Spleen (tissue), 11 donors: ENCODE results near the gene RABL6. TPM values are rescaled to one million over a fixed set of nuclear protein-coding genes. Genes with fewer than 3 reads are reported as not detected.
A peak's percentile ranks its signal among the peaks of the same experiment; 100 is the strongest.

Experiments used
- DNase-seq: peaks from one replicate; pipeline ENCODE4 v3.0.0-alpha.2; 2020
- H3K27ac ChIP-seq, 8 donors: fragments of 200-600 bp; sonication (generic) in 7 of 8; 1 replicate in 4 of 8; 2 replicates in 4 of 8; pipeline versions ENCODE4 v1.5.0 to v1.8.0; 2016 to 2021; ENCODE audit warnings: inconsistent platforms in 4 of 8, mild to moderate bottlenecking in 4 of 8, moderate library complexity in 1 of 8
- H3K27me3 ChIP-seq, 7 donors: fragments of 200-600 bp; sonication (generic) in 6 of 7; replicated peaks in 1 of 7; 1 replicate in 4 of 7; 2 replicates in 3 of 7; pipeline versions ENCODE4 v1.5.0 to v1.8.0; 2016 to 2021; ENCODE audit warnings: inconsistent platforms in 3 of 7, mild to moderate bottlenecking in 1 of 7
- H3K36me3 ChIP-seq, 6 donors: fragments of 200-600 bp; sonication (generic) in 5 of 6; 1 replicate in 4 of 6; 2 replicates in 2 of 6; pipeline versions ENCODE4 v1.5.0 to v1.8.0; 2016 to 2021; ENCODE audit warnings: inconsistent platforms in 2 of 6
- H3K4me1 ChIP-seq, 6 donors: fragments of 200-600 bp; sonication (generic) in 5 of 6; 1 replicate in 3 of 6; 2 replicates in 3 of 6; pipeline versions ENCODE4 v1.5.0 to v1.8.0; 2016 to 2021; ENCODE audit warnings: inconsistent platforms in 3 of 6
- H3K4me3 ChIP-seq, 8 donors: fragments of 200-600 bp; sonication (generic) in 7 of 8; 1 replicate in 4 of 8; 2 replicates in 4 of 8; pipeline versions ENCODE4 v1.5.0 to v1.8.0; 2016 to 2021; ENCODE audit warnings: inconsistent platforms in 4 of 8, mild to moderate bottlenecking in 4 of 8, moderate library complexity in 2 of 8
- H3K9me3 ChIP-seq, 8 donors: fragments of 200-600 bp; sonication (generic) in 7 of 8; 1 replicate in 4 of 8; 2 replicates in 4 of 8; pipeline versions ENCODE4 v1.5.0 to v1.8.0; 2016 to 2021; ENCODE audit warnings: inconsistent platforms in 4 of 8
- CTCF ChIP-seq, 11 experiments: fragments of 200-600 bp in 7 of 11; fragments of 450-650 bp in 4 of 11; sonication (generic) in 4 of 11; IDR thresholded peaks in 8 of 11; conservative IDR thresholded peaks in 3 of 11; 1 replicate in 7 of 11; 2 replicates in 4 of 11; pipeline versions ENCODE4 v1.4.0 to v1.8.0; 2016 to 2021; ENCODE audit warnings: antibody characterized with exemption in 11 of 11, inconsistent platforms in 4 of 11, mild to moderate bottlenecking in 1 of 11
- POLR2A ChIP-seq, 3 donors: fragments of 450-650 bp; IDR thresholded peaks; one replicate each; pipeline ENCODE4 v1.5.1; 2017; ENCODE audit warnings: antibody characterized with exemption in 3 of 3, mild to moderate bottlenecking in 1 of 3
- POLR2AphosphoS5 ChIP-seq, 3 donors: sonication (generic); formaldehyde crosslinking; IDR thresholded peaks; one replicate each; pipeline ENCODE4 v1.5.1; 2017; ENCODE audit warnings: antibody characterized with exemption in 3 of 3
- WGBS, 5 donors: extraction: QIAGEN DNeasy Blood & Tissue Kit in 3 of 5; methylation state at CpG; one replicate each; pipeline versions ENCODE4 v1.1.5 to v1.1.7; 2013 to 2018; 5-methylcytosine and 5-hydroxymethylcytosine counted together
- intact Hi-C: fragments of 100-400 bp; cut with DNase I; formaldehyde crosslinking; loops from one replicate; pipeline ENCODE4 v1.15.0; 2023; ENCODE audit warnings: low total_unique reads
- polyA plus RNA-seq, 3 donors: library from polyadenylated mRNA; stranded (reverse); fragments of 200-250 nt; gene quantifications; one replicate each; pipeline ENCODE4 v1.2.1, GENCODE V29; 2013
- total RNA-seq, 7 donors: library from RNA; depleted of rRNA in 3 of 7; stranded (reverse); fragments of >200 nt in 3 of 7; fragmentation: NEBNext Ultra II Directional in 4 of 7; extraction: Animal tissue kit (Norgen Biotek cat#: 25700) in 4 of 7; gene quantifications; one replicate each; pipeline versions ENCODE4 v1.1.0 to v1.2.1, GENCODE V29; 2016 to 2021
- donor health status: healthy with polysubstance abuse.
- donor health status: DM: no; HTN: no; CAD: no; lungs with moderate emphysema.
- donor health status: DM: no; HTN: no; CAD: no.
- donor health status: Bipolar disorder and iron deficiency.
- donor health status: healthy.
- donor health status: DM: no; HTN: no; CAD: no.
- donor health status: DM: yes; HTN: yes; CAD: no.

Gene RABL6
- total and polyA plus RNA-seq, 10 donors: 32.7 to 70.0 (median 55.7) TPM

- no peak overlapping the region for H3K4me3 ChIP-seq
- peaks cover 8 to 58% (median 24%) of the 10 kb centered on the region in 6 donors for H3K4me1 ChIP-seq
- H3K36me3 ChIP-seq: peaks cover 0 to 73% (median 2%) of the 10 kb centered on the region in 6 donors
- DNase-seq: no peak
- no peak for TF ChIP-seq CTCF (IDR thresholded peaks at IDR 0.05 in 8 of 11, conservative IDR thresholded peaks at IDR 0.05 in 3 of 11)
- TF ChIP-seq POLR2AphosphoS5 (IDR thresholded peaks at IDR 0.05): no peak
- TF ChIP-seq POLR2A (IDR thresholded peaks at IDR 0.05): no peak
- H3K9me3 ChIP-seq: no peaks in the 10 kb centered on the region
- H3K27ac ChIP-seq: no peak overlapping the region
- H3K27me3 ChIP-seq: no peaks in the 10 kb centered on the region
- WGBS, 5 donors: 92 to 95% (median 92%) methylated on average over 13 of the region's 13 CpGs
- intact Hi-C loops: no loop called here
Observed at GRCh38 chr9:136814725-136815421, 7.1 kb downstream of the RABL6 start.

GRCh38 chr9:136815422-136815782 lies 7.7 kb downstream of the RABL6 start:
- Histone ChIP-seq H3K4me3 (no peak overlapping the region), H3K27me3 (no peaks in the 10 kb centered on the region), H3K27ac (no peak overlapping the region), H3K36me3 (peaks cover 0 to 68% (median 2%) of the 10 kb centered on the region in 6 donors), H3K4me1 (peaks cover 2 to 57% (median 20%) of the 10 kb centered on the region in 6 donors), H3K9me3 (no peaks in the 10 kb centered on the region)
- WGBS, 5 donors: 0 to 56% (median 0%) methylated on average over 1 of the region's 1 CpG
- TF ChIP-seq CTCF (IDR thresholded peaks at IDR 0.05 in 8 of 11, conservative IDR thresholded peaks at IDR 0.05 in 3 of 11) (no peak), POLR2AphosphoS5 (IDR thresholded peaks at IDR 0.05) (no peak), POLR2A (IDR thresholded peaks at IDR 0.05) (no peak)
- DNase-seq: no peak
- intact Hi-C loops: no loop called here

GRCh38 chr9:136820971-136821825 lies 13.4 kb downstream of the RABL6 start:
- intact Hi-C loops: no loop called here
- whole genome bisulfite sequencing, 5 donors: 32 to 51% (median 37%) methylated on average over 63 to 83 of the region's 83 CpGs
- DNase-seq: no peak

GRCh38 chr9:136821826-136822544 lies 14.2 kb downstream of the RABL6 start:
- Histone ChIP-seq H3K27ac (peak overlapping the region in 2 of 8 donors; percentile 34 to 55), H3K4me3 (peak overlapping the region in 3 of 8 donors; percentile 5 to 48 (median 37)), H3K36me3 (peaks cover 0 to 59% (median 37%) of the 10 kb centered on the region in 6 donors), H3K27me3 (no peaks in the 10 kb centered on the region), H3K4me1 (peaks cover 0 to 24% (median 15%) of the 10 kb centered on the region in 6 donors), H3K9me3 (no peaks in the 10 kb centered on the region)
- DNase-seq: no peak
- TF ChIP-seq POLR2A (IDR thresholded peaks at IDR 0.05): no peak
- no peak for TF ChIP-seq CTCF (IDR thresholded peaks at IDR 0.05 in 8 of 11, conservative IDR thresholded peaks at IDR 0.05 in 3 of 11)
- TF ChIP-seq POLR2AphosphoS5 (IDR thresholded peaks at IDR 0.05): no peak
- intact Hi-C loops: no loop called here
- WGBS, 5 donors: 78 to 85% (median 82%) methylated on average over 37 to 42 of the region's 42 CpGs

More at GRCh38 chr9:136820971-136821825, 13.4 kb downstream of the RABL6 start:
- no peaks in the 10 kb centered on the region for H3K27me3 ChIP-seq
- peak overlapping the region in 5 of 8 donors; percentile 11 to 55 (median 34) for H3K27ac ChIP-seq
- H3K4me1 ChIP-seq: peaks cover 0 to 24% (median 15%) of the 10 kb centered on the region in 6 donors
- no peaks in the 10 kb centered on the region for H3K9me3 ChIP-seq
- peak overlapping the region in 5 of 8 donors; percentile 5 to 48 (median 23) for H3K4me3 ChIP-seq
- TF ChIP-seq POLR2A (IDR thresholded peaks at IDR 0.05) (no peak), POLR2AphosphoS5 (IDR thresholded peaks at IDR 0.05) (peak in 1 of 3 donors; percentile 0)
- peaks cover 0 to 53% (median 30%) of the 10 kb centered on the region in 6 donors for H3K36me3 ChIP-seq
